Inflammatory macrophage treated with lipopolysaccharide for 1 hour (primary cell): ENCODE results near the gene TAF11L9.
"Not testable (repeated sequence)": the region's sequence is repeated elsewhere in the genome, so short reads cannot be mapped to it uniquely, and the experiment has no call there.

Source experiments
- DNase-seq, 2 donors: peaks; one replicate each; pipeline ENCODE4 v3.0.0-alpha.2; 2020 to 2022

The TAF11L9 gene

DNA sequence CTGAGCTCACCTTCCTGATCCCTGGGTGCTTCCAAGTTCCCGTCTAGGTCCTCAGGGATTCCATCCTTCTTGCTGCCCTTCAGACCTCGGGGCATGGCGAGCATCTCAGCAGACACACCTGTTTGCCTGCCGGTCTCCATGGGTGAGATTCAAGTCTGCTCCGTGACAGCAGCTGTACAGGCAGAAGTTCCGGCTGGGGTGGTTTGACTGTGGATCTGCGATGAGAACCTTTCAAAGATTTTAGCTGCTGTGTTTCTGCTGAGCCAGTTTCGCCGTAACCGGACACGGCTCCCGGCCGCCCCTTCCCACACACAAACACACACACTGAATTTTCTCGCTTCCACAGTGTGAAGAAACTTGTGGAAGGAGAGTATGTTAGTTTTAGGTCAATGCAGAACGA, at the start of gene TAF11L9:
Gene TAF11L9 (minus strand): TSS at position 140 of the 400 bp plus-strand sequence.
- DNase-seq = not testable (repeated sequence)

- no peak for DNase-seq
These were observed 40.0 kb upstream of the TAF11L9 start, which contains the start of gene TAF11L14 for GRCh38 chr5:17634160-17634559. Gene TAF11L14, plus strand, starts transcription at chr5:17634460.

GRCh38 chr5:17631788-17632187, 37.6 kb upstream of the TAF11L9 start, which contains the start of gene TAF11L13:
Gene TAF11L13, plus strand, starts transcription at chr5:17632088.
- not testable (repeated sequence) for DNase-seq

DNA sequence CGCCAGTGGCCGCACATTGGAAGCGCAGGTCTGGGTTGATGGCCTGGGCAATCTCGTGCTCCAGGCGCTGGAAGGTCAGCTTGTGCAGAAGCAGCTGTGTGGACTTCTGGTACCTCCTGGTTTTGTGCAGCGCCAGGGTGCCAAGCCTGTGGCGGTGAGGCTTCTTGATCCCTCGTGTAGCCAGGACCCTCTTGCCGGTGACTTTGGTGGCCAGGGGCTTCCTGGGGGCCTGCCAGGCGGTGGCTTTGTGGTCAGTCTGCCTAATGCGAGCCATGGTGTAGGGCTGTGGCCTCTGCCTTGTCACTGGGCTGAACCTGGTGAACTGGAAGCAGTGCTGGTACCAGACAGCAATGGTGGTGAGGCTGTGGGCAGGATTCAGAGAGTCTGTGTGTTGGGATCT, 31.5 kb upstream of the TAF11L9 start:
- no peak for DNase-seq

- DNase-seq = no peak
These were observed 26.4 kb upstream of the TAF11L9 start for GRCh38 chr5:17620627-17621026.

DNA sequence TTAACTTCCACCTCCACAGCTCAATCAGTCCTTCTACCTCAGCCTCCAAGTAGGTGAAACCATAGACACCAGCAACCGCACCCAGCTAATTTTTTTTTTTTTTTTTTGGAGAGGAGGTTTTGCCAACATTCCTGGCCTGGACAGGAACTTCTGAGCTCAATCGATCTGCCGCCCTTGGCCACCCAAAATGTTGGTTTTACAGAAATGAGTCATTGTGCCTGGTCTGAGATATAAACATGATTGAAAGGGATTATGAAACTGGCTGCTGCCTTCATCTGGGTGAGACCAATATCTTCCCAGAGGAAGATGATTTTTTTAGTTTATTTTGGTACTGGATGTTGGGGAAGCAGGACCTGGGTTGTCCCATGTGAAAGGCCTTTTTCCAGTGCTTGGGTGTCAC, 25.2 kb upstream of the TAF11L9 start:
- no peak for DNase-seq

- DNase-seq = no peak
These were observed 20.8 kb upstream of the TAF11L9 start for GRCh38 chr5:17614872-17615605.

GRCh38 chr5:17610092-17610491, 15.9 kb upstream of the TAF11L9 start, which contains the start of gene TAF11L12:
Gene TAF11L12, plus strand, starts transcription at chr5:17610392.
- DNase-seq = not testable (repeated sequence)

DNA sequence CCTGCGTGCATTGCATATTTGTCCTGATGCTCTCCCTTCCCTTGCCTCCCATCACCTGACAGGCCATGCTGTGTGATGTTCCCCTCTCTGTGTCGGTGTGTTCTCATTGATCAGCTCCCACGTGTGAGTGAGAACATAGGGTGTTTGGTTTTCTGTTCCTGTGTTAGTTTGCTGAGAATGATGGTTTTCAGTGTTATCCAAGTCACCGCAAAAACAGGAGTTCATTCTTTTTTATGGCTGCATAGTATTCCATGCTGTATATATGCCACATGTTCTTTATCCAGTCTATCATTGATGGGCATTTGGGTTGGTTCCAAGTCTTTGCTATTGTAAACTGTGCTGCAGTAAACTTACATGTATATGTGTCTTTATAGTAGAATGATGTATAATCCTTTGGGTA, 13.3 kb upstream of the TAF11L9 start:
- DNase-seq = not testable (repeated sequence)

DNA sequence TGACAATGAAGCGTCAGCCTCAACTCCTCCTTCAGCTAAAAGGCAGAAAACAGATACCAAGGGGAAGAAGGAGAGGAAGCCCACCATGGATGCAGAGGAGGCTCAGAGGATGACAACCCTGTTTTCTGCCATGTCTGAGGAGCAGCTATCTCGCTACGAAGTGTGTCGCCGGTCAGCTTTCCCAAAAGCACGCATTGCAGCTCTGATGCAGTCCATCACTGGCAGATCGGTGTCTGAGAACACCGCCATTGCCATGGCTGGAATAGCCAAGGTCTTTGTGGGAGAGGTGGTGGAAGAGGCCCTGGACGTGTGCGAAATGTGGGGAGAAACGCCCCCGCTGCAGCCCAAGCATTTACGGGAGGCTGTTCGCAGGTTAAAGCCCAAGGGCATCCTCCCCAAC, 10.8 kb upstream of the TAF11L9 start:
- no peak for DNase-seq

DNA sequence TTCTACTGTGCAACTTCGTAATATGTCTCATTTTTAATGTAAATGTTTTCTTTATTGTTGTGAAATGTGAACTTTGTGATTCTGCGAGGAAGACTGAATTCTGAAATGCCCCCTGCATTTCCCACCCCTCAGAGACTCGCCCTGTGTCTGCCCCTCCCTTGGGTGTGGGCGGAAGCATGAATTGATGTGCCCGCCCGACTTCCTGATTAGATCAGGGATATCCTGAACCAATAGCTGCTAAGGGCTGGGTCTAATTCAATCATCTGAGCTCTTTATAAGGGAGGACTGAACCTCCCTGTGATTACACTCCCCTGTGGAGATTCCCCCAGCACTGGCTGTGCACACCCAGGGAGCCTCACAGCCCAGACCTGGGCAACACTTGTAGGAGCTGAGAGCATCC, 9.7 kb upstream of the TAF11L9 start, which contains the start of gene TAF11L11:
Gene TAF11L11 (plus strand): TSS at position 304 of the 400 bp plus-strand sequence.
- not testable (repeated sequence) for DNase-seq

DNA sequence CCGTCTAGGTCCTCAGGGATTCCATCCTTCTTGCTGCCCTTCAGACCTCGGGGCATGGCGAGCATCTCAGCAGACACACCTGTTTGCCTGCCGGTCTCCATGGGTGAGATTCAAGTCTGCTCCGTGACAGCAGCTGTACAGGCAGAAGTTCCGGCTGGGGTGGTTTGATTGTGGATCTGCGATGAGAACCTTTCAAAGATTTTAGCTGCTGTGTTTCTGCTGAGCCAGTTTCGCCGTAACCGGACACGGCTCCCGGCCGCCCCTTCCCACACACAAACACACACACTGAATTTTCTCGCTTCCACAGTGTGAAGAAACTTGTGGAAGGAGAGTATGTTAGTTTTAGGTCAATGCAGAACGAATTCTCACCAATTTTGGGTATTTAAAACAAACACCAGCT, 3.5 kb upstream of the TAF11L9 start, which contains the start of gene TAF11L10:
Gene TAF11L10 (minus strand): TSS at position 101 of the 400 bp plus-strand sequence.
- not testable (repeated sequence) for DNase-seq

GRCh38 chr5:17590860-17591259, 3.3 kb downstream of the TAF11L9 start, which contains the start of gene TAF11L8:
Gene TAF11L8, minus strand, starts transcription at chr5:17590960.
- DNase-seq = not testable (repeated sequence)

DNA sequence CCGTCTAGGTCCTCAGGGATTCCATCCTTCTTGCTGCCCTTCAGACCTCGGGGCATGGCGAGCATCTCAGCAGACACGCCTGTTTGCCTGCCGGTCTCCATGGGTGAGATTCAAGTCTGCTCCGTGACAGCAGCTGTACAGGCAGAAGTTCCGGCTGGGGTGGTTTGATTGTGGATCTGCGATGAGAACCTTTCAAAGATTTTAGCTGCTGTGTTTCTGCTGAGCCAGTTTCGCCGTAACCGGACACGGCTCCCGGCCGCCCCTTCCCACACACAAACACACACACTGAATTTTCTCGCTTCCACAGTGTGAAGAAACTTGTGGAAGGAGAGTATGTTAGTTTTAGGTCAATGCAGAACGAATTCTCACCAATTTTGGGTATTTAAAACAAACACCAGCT, 8.5 kb downstream of the TAF11L9 start, which contains the start of gene TAF11L7:
Gene TAF11L7 (minus strand): TSS at position 101 of the 400 bp plus-strand sequence.
- DNase-seq = not testable (repeated sequence)
